ENCODE measurements around the gene DPEP2NB. TPM values are rescaled to one million over a fixed set of nuclear protein-coding genes. Genes with fewer than 3 reads are reported as not detected.

Gene DPEP2NB
- total RNA-seq, 2 experiments from 2014 or later = not detected

DNA sequence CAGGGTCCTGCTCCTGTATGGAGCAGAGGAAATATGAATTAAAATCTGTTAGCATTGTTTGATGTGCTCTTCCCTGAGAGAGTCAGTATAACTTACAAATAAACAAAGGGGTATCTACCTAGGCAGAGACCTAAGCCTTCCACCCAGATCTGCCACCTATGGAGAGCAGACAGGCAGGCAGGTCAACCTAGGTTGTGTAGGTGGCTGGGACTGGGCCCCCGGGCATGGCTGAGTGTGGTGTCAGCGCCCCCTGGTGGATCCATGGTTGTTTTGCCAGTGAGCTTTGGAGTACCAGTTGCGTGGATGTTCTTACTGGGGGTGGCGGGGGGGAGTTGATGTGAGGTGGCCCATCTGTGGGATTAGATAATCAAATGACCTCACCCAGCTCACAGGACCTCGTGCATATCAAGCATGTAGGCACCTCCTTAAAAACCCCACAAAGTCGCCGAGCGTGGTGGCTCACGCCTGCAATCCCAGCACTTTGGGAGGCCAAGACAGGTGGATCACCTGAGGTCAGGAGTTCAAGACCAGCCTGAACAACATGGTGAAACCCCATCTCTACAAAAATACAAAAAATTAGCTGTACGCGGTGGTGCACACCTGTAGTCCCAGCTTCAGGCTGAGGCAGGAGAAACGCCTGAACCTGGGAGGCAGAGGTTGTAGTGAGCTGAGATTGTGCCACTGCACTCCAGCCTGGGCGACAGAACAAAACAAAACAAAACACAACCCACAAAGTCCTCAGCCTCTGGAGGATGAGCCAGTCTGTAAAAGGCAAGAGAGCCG is 25.0 kb upstream of the DPEP2NB start:
- no peaks in the 10 kb centered on the region for H3K9me3 Mint-ChIP-seq
- peak; percentile 95 for DNase-seq
- peaks cover 13% of the 10 kb centered on the region for H3K4me1 Mint-ChIP-seq (ENCODE audit: low read depth)
- no peaks in the 10 kb centered on the region for H3K27me3 Mint-ChIP-seq
- ChIA-PET POLR2A (interaction anchor here (0.6 to 1.5 kb wide), 9 partner anchors 14 to 142 kb away, joined by 3 to 6 read pairs (median 3); partner anchors contain the start of genes DDX28 and DUS2), CTCF (interaction anchor here (0.6 to 4.1 kb wide), 58 partner anchors 9 to 520 kb away, joined by 3 to 61 read pairs (median 4); partner anchors contain the start of genes DDX28, DPEP2, DUS2 and EDC4)
- H3K27ac Mint-ChIP-seq = peak overlapping the region; percentile 40
- peaks cover 31% of the 10 kb centered on the region for H3K36me3 Mint-ChIP-seq (ENCODE audit: low read depth)
- ATAC-seq = peak; percentile 98
- H3K4me3 Mint-ChIP-seq = no peak overlapping the region
- intact Hi-C loops (cut with micrococcal nuclease) = loop anchor here (1.0 kb wide), 1 partner anchor 47 kb away; no protein-coding TSS in a partner anchor
- TF ChIP-seq, protein P1, sequence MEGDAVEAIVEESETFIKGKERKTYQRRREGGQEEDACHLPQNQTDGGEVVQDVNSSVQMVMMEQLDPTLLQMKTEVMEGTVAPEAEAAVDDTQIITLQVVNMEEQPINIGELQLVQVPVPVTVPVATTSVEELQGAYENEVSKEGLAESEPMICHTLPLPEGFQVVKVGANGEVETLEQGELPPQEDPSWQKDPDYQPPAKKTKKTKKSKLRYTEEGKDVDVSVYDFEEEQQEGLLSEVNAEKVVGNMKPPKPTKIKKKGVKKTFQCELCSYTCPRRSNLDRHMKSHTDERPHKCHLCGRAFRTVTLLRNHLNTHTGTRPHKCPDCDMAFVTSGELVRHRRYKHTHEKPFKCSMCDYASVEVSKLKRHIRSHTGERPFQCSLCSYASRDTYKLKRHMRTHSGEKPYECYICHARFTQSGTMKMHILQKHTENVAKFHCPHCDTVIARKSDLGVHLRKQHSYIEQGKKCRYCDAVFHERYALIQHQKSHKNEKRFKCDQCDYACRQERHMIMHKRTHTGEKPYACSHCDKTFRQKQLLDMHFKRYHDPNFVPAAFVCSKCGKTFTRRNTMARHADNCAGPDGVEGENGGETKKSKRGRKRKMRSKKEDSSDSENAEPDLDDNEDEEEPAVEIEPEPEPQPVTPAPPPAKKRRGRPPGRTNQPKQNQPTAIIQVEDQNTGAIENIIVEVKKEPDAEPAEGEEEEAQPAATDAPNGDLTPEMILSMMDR (IDR thresholded peaks at IDR 0.05) = peak; percentile 82

DNA sequence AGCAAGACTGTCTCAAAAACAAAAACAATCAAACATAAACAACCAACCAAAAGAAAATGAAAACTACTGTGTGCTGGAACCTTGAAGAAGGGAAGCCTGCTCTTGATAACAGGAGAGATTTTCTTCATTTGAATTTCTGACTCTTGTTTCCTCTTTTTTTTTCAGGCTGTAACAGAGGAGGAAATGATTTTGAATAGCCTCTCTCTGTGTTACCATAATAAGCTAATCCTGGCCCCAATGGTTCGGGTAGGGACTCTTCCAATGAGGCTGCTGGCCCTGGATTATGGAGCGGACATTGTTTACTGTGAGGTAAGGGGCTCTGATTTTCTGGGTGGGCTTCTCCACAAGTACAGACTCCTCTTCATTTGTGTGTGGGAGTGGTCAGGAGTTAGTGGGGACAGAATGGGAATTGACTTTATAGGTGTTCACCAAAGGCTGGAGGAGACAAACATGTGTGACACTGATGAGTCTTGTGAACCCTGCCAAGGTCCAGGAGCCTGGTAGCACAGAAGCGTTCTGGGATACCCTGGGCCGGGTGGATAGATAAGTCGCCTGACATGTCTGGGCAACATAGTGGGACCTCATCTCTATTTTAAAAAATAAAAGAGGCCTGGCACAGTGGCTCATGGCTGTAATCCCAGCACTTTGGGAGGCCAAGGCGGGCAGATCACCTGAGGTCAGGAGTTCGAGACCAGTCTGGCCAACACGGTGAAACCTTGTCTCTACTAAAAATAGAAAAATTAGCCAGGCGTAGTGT is 22.3 kb upstream of the DPEP2NB start:
- no peak overlapping the region for H3K4me3 Mint-ChIP-seq
- intact Hi-C loops (cut with micrococcal nuclease) = no loop called here
- no peaks in the 10 kb centered on the region for H3K9me3 Mint-ChIP-seq
- ChIA-PET POLR2A (no interaction called here), CTCF (interaction anchor here (1.6 kb wide), 1 partner anchor 57 kb away, joined by 3 read pairs; no protein-coding TSS in a partner anchor)
- DNase-seq (no peak), ATAC-seq (no peak)
- H3K27me3 Mint-ChIP-seq = no peaks in the 10 kb centered on the region
- TF ChIP-seq, protein P1 (IDR thresholded peaks at IDR 0.05) = no peak
- no peak overlapping the region for H3K27ac Mint-ChIP-seq
- peaks cover 13% of the 10 kb centered on the region for H3K4me1 Mint-ChIP-seq (ENCODE audit: low read depth)
- peaks cover 31% of the 10 kb centered on the region for H3K36me3 Mint-ChIP-seq (ENCODE audit: low read depth)

DNA sequence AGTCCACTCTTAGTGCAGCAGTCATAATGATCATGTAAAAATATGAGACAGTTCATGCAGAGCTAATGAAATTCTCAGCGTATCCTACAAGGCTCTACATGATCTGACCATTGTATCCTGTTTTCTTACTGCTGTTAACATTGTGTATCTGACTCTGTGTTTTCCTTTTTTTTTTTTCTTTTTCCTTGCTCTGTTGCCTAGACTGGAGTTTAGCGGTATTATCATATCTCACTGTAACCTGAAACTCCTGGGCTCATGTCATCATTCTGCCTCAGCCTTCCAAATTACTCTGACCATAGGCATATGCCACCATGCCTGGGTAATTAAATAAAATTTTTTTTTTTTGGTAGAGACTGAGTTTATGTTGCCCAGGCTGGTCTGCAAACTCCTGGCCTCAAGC is 19.5 kb upstream of the DPEP2NB start:
- Mint-ChIP-seq H3K36me3 (ENCODE audit: low read depth) (peaks cover 26% of the 10 kb centered on the region), H3K4me1 (ENCODE audit: low read depth) (peaks cover 17% of the 10 kb centered on the region), H3K4me3 (no peak overlapping the region), H3K27me3 (no peaks in the 10 kb centered on the region), H3K27ac (no peak overlapping the region), H3K9me3 (no peaks in the 10 kb centered on the region)
- POLR2A ChIA-PET = interaction anchor here (1.2 to 1.3 kb wide), 2 partner anchors 12 to 13 kb away, joined by 3 to 4 read pairs; partner anchors contain the start of genes DDX28 and DUS2
- TF ChIP-seq, protein P1 (IDR thresholded peaks at IDR 0.05) = no peak
- CTCF ChIA-PET = no interaction called here
- ATAC-seq (no peak), DNase-seq (no peak)
- intact Hi-C loops (cut with micrococcal nuclease) = no loop called here

DNA sequence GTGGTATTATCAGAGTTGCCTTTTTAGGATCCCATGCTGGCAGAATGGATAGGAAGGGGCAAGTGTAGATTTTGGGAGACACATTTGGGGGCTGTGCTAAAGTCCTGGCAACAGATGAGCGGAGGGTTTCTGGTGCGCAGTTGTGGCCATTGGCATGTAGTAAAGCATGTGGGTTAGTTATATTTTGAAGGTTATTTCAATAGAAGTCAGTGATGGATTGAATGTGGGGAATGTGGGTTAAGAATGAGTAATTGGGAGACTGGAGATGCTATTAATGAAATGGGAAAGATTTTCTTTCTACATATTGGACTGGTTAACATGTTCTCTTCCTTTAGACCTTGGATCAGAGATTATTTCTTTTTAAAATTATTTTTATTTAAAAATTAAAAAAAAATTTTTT is 17.4 kb upstream of the DPEP2NB start:
- POLR2A ChIA-PET = no interaction called here
- Mint-ChIP-seq H3K9me3 (no peaks in the 10 kb centered on the region), H3K27me3 (no peaks in the 10 kb centered on the region), H3K4me3 (no peak overlapping the region), H3K27ac (no peak overlapping the region), H3K36me3 (ENCODE audit: low read depth) (peaks cover 20% of the 10 kb centered on the region), H3K4me1 (ENCODE audit: low read depth) (peaks cover 12% of the 10 kb centered on the region)
- TF ChIP-seq, protein P1 (IDR thresholded peaks at IDR 0.05) = no peak
- intact Hi-C loops (cut with micrococcal nuclease) = no loop called here
- ATAC-seq (no peak), DNase-seq (no peak)
- CTCF ChIA-PET = interaction anchor here (2.1 kb wide), 1 partner anchor 8 kb away, joined by 6 read pairs; no protein-coding TSS in a partner anchor

Data from activated CD8-positive, alpha-beta T cell treated with anti-CD3 and anti-CD28 coated beads for 36 hours (primary cell).